Skeletal muscle satellite cell (primary cell): ENCODE results near the gene ATPAF2.
"Not testable (repeated sequence)": the region's sequence is repeated elsewhere in the genome, so short reads cannot be mapped to it uniquely, and the experiment has no call there.

ENCODE experiments used
- H3K27me3 ChIP-seq: 2 replicates; pipeline ENCODE4 v1.7.0; 2013; ENCODE audit warnings: low read length; ENCODE audit not compliant: control insufficient read depth, insufficient read depth
- H3K36me3 ChIP-seq: 2 replicates; pipeline ENCODE4 v1.7.0; 2013; ENCODE audit warnings: mild to moderate bottlenecking, control low read depth, low read length; ENCODE audit not compliant: insufficient read depth
- H3K4me1 ChIP-seq: 2 replicates; pipeline ENCODE4 v1.7.0; 2013; ENCODE audit warnings: low read length; ENCODE audit not compliant: control insufficient read depth, insufficient read depth
- H3K4me2 ChIP-seq: 2 replicates; pipeline ENCODE4 v1.7.0; 2013; ENCODE audit warnings: mild to moderate bottlenecking, low read length
- H3K4me3 ChIP-seq: 2 replicates; pipeline ENCODE4 v1.7.0; 2013; ENCODE audit warnings: low read length
- H3K9ac ChIP-seq: 2 replicates; pipeline ENCODE4 v1.7.0; 2013; ENCODE audit warnings: mild to moderate bottlenecking, low read depth, low read length, moderate library complexity
- H3K9me3 ChIP-seq: replicated peaks from 2 replicates; pipeline ENCODE4 v1.7.0; 2013; ENCODE audit warnings: mild to moderate bottlenecking, control low read depth, low read length

ATPAF2 gene

DNA sequence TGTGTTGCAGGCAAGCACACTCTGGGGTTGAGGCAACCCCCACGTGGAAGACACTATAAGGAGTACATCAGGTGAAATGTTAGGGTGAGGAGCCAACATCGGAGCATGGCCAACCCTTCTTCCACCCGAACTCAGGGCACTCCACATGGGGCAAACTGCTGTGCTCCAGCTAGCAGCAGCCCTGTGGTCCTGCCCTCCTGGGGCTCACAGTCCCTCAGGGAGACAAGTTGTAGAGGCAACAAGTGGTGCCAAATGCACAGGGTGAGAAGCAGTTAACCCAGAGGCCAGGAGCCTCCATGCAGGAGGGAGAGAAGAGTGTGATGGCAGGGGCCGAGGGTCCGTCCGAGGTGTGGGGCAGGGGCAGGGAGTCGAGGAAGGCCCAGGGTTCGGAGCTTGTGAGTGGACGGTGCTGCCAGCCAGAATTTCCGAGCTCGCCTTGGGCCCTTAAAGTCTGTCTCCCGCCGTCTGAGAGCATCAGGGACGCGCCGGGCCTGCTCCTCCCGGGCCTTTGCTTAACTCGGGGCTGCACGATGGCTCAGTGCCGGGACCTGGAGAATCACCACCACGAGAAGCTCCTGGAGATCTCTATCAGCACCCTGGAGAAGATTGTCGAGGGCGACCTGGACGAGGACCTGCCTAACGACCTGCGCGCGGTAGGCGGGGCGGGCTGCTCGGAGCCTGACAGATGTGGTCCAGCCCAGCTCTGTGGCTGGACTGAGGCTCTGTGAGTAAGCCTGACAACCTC lies 32.3 kb downstream of the ATPAF2 start:
- Histone ChIP-seq H3K9me3 (no peaks in the 10 kb centered on the region), H3K4me2 (no peak overlapping the region), H3K4me1 (peaks cover 16% of the 10 kb centered on the region), H3K4me3 (no peak overlapping the region), H3K9ac (no peak overlapping the region), H3K27me3 (no peaks in the 10 kb centered on the region), H3K36me3 (no peaks in the 10 kb centered on the region)

DNA sequence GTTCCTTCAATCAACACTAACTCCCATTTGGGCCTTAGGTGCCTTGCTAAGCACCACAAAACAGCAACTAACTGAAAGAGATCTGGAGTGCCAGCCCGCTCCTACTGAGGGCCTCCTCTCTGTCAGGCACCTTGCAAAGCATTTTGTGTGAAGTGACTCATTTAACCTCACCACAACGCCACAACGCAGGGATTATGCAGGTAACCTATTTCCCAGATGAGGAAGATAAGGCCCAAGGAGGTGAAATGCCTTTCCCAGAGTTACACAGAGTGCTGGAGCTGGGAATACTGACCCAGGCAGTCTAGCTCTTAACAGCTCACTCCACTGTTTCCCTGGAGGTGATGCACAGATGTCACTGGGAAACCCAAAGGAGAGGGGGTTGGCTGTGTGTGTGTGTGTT lies 33.5 kb downstream of the ATPAF2 start:
- H3K4me1 ChIP-seq = peaks cover 16% of the 10 kb centered on the region
- H3K4me2 ChIP-seq = no peak overlapping the region
- H3K9me3 ChIP-seq = no peaks in the 10 kb centered on the region
- no peaks in the 10 kb centered on the region for H3K27me3 ChIP-seq
- no peak overlapping the region for H3K9ac ChIP-seq
- H3K36me3 ChIP-seq = no peaks in the 10 kb centered on the region
- H3K4me3 ChIP-seq = no peak overlapping the region

DNA sequence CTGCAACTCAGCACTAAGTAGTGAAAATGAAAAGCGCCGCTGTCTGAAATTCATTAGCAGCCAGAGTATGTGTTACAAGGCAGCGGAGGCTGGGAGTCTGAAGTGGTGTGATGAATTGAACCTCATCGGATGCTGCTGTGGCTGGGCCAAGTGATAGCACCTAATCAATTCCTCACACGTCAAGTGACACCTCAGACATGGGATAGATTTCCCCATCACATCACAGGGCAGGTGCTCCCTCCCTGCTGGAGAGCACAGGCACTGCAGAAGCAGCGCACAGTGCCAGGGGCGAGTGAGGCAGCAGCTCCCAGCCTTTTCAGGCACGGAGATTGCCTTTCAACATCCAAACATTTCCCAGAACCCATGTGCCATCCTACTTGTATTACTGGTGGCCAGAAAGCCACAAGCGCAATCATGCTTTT lies 34.1 kb downstream of the ATPAF2 start:
- Histone ChIP-seq H3K36me3 (no peaks in the 10 kb centered on the region), H3K9ac (no peak overlapping the region), H3K9me3 (no peaks in the 10 kb centered on the region), H3K4me3 (no peak overlapping the region), H3K4me1 (peaks cover 16% of the 10 kb centered on the region), H3K4me2 (no peak overlapping the region), H3K27me3 (no peaks in the 10 kb centered on the region)

DNA sequence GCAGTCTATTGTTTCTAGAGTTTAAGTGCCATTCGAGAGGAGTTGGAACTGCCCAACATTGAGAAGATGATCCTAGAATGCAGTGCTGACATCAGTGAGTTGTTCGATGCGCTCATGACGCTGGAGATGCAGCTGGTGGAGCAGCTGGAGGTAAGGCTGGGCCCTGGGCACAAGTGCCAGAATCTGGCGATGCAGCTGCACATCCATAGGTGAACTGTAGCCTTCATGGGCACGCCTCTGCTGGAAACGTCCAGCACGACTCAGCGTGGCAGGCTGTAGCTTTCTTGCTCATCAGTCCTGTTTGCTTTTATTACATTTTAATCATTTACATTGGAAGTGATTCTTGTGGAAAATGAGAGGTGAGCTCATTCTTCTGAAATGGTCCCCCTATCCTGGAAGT lies 34.6 kb downstream of the ATPAF2 start:
- Histone ChIP-seq H3K27me3 (no peaks in the 10 kb centered on the region), H3K36me3 (no peaks in the 10 kb centered on the region), H3K4me3 (no peak overlapping the region), H3K9me3 (no peaks in the 10 kb centered on the region), H3K4me1 (peaks cover 14% of the 10 kb centered on the region), H3K4me2 (no peak overlapping the region), H3K9ac (no peak overlapping the region)

DNA sequence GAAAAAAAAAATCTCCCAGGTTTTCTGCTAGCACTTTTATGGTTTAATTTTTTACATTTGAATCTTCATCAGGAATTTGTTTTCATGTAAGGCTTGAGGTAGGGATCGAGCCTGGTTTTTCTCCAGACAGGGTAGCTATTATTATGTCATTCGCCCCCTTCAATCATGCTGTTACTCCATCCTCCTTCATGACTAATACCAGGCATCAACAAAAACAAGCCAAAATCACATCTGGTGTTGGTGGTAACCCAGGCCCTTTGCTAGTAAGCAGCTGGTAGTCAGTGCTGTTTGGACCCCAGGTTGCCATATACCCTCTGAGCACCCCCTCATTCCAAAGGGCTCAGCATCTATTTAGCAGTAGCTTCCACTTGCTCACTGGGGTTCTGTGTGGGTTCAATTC lies 36.8 kb downstream of the ATPAF2 start:
- no peak overlapping the region for H3K9ac ChIP-seq
- H3K9me3 ChIP-seq = no peaks in the 10 kb centered on the region
- no peaks in the 10 kb centered on the region for H3K4me1 ChIP-seq
- no peaks in the 10 kb centered on the region for H3K36me3 ChIP-seq
- no peak overlapping the region for H3K4me2 ChIP-seq
- H3K27me3 ChIP-seq = no peaks in the 10 kb centered on the region
- H3K4me3 ChIP-seq = no peak overlapping the region

DNA sequence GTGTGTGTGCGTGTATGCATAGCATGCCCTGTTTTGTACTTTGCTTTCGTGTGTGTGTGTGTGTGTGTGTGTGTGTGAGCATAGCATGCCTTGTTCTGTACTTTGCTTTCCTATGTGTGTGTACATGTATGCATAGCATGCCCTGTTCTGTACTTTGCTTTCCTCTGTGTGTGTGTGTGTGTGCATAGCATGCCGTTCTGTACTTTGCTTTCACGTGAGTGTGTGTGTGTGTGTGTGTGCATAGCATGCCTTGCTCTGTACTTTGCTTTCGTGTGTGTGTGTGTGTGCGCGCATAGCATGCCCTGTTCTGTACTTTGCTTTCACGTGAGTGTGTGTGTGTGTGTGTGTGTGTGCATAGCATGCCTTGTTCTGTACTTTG lies 38.9 kb downstream of the ATPAF2 start:
- Histone ChIP-seq H3K4me1 (no peaks in the 10 kb centered on the region), H3K36me3 (no peaks in the 10 kb centered on the region), H3K4me2 (no peak overlapping the region), H3K9me3 (no peaks in the 10 kb centered on the region), H3K9ac (no peak overlapping the region), H3K27me3 (no peaks in the 10 kb centered on the region), H3K4me3 (no peak overlapping the region)

DNA sequence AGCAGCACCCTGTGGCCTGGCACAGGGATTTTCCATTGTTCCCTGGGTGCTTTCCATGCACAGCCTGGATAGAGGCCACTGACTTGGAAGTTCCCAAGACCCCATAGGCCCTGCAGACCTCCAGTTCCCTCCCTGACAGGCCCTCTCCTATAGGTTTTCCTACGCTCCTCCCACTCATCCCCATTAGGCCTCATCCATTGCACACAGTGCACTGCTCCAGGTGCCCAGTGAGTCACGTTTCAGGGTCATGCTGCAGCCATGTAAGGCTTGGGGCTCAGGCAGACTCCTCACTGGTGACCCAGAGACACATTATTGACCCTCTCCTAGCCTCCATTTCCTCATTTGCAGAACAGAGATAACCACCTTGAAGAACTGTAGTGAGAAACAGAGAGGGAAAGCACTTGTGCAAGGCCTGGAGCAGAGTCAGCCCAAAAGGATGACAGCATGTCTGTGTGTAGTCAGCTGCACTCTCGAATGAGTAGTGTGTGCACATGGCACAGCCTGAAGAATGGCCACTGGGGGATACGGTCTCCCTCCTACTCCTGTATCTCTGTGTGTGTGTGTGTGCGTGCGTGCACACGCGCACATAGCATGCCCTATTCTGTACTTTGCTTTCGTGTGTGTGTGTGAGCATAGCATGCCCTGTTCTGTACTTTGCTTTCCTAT lies 39.5 kb downstream of the ATPAF2 start:
- Histone ChIP-seq H3K4me2 (no peak overlapping the region), H3K9me3 (no peaks in the 10 kb centered on the region), H3K27me3 (no peaks in the 10 kb centered on the region), H3K4me1 (no peaks in the 10 kb centered on the region), H3K4me3 (no peak overlapping the region), H3K36me3 (no peaks in the 10 kb centered on the region), H3K9ac (no peak overlapping the region)

DNA sequence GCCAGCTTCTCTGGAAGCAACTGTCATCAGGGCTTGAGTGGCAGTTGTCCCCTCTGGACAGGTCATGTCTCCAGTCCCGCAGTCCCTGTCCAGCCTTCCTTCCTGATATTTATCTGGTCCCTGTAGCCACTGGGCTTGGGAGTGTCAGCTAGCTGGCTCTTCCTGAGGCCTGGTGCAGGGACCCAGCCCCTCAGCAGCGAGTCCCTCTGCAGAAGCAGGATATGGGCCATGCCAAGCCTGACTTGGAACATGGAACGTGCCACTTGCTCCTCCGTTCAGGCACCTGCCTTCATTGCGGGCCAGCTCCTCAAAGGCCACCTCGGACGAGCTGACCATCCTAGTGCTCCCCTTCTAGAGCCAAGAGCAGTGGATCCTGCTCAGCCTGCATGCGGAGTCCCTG lies 40.0 kb downstream of the ATPAF2 start:
- H3K9me3 ChIP-seq = no peaks in the 10 kb centered on the region

DNA sequence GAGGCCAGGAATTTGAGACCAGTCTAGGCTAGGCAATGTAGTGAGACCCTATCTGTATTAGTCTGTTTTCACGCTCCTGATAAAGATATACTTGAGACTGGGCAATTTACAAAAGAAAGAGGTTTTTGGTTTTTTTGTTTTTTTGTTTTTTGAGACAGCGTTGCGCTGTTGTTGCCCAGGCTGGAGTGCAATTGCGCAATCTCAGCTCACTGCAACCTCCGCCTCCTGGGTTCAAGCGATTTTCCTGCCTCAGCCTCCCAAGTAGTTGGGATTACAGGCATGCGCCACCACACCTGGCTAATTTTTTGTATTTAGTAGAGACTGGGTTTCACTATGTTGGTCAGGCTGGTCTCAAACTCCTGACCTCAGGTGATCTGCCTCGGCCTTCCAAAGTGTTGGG lies 43.1 kb downstream of the ATPAF2 start:
- H3K9ac ChIP-seq, H3K27me3 ChIP-seq, H3K4me2 ChIP-seq, H3K4me1 ChIP-seq, H3K36me3 ChIP-seq, H3K9me3 ChIP-seq, H3K4me3 ChIP-seq: not testable (repeated sequence)

More for the DNA sequence above, 40.0 kb downstream of the ATPAF2 start:
- Histone ChIP-seq H3K4me2 (no peak overlapping the region), H3K4me3 (no peak overlapping the region), H3K27me3 (no peaks in the 10 kb centered on the region), H3K9ac (no peak overlapping the region), H3K36me3 (no peaks in the 10 kb centered on the region), H3K4me1 (no peaks in the 10 kb centered on the region)

DNA sequence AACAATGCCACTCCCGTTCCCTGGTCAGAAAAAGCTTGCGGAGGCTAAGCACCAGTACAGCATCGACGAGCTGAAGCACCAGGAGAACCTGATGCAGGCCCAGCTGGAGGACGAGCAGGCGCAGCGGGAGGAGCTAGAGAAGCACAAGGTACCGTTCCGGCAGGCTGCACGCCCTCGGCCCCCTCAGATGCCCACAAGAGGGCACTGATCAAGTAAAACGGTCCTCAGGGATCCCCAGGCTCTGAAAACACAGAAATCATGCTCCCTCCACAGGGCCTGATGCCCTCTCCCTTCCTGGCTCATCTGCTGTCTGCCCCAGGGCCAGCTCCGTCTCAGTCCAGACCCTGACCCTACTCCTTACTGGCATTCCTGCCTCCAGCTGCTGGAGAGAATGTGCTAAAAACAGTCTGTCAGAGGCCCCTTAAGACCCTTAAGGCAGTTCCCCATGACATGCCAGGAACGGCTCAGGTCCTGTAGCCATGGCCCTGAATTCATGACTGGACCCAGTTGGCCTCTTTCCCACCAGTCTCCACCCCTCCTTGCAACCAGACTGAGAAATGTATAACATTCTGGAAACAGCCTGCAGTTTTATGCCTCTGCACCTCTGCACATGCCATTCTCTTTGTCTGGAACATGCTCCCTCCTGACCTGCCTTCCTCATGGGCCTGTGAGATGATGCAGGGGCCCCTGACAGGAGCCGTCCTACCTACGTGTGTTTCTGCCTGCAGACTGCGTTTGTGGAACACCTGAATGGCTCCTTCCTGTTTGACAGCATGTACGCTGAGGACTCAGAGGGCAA lies 44.5 kb downstream of the ATPAF2 start:
- H3K27me3 ChIP-seq = no peaks in the 10 kb centered on the region
- no peak overlapping the region for H3K9ac ChIP-seq
- H3K4me2 ChIP-seq = no peak overlapping the region
- H3K9me3 ChIP-seq = no peaks in the 10 kb centered on the region
- peaks cover 13% of the 10 kb centered on the region for H3K4me1 ChIP-seq
- no peak overlapping the region for H3K4me3 ChIP-seq
- H3K36me3 ChIP-seq = no peaks in the 10 kb centered on the region

DNA sequence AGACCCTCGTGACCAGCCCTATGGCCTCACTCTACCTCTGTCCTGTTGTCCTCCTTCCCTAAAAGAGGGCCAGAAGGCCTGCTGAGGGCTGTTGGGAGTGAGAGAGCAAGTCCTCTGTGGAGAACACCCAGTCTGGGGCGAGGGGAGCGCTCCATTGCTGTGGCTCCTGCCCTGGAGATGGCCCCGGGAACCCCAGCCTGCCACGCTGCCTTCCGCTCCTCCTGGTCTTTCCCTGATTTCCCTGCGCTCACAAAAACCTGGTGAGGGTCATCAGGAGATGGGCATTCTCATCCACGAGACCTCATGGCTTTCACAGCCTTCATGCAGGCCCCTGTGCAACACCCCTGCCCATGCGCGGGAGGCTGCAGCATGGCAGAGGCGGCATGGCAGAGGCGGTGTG lies 45.1 kb downstream of the ATPAF2 start:
- H3K4me3 ChIP-seq = no peak overlapping the region
- H3K4me2 ChIP-seq = no peak overlapping the region
- H3K9ac ChIP-seq = no peak overlapping the region
- no peaks in the 10 kb centered on the region for H3K36me3 ChIP-seq
- no peaks in the 10 kb centered on the region for H3K27me3 ChIP-seq
- H3K4me1 ChIP-seq = peaks cover 13% of the 10 kb centered on the region
- no peaks in the 10 kb centered on the region for H3K9me3 ChIP-seq
